Suprapubic skin (tissue), 4 donors: ENCODE data around the gene POM121L12. TPM values are rescaled to one million over a fixed set of nuclear protein-coding genes. Genes with fewer than 3 reads are reported as not detected.

Source experiments
- DNase-seq, 2 donors: peaks; one replicate each; pipeline ENCODE4 v3.0.0-alpha.2; 2019; ENCODE audit warnings: low spot score in 2 of 2
- H3K27ac ChIP-seq: fragments of 200-600 bp; sonication (generic); one replicate; pipeline ENCODE4 v1.5.1; 2019
- H3K27me3 ChIP-seq: fragments of 200-600 bp; sonication (generic); one replicate; pipeline ENCODE4 v1.5.1; 2019
- H3K36me3 ChIP-seq: fragments of 200-600 bp; sonication (generic); one replicate; pipeline ENCODE4 v1.5.1; 2019
- H3K4me1 ChIP-seq: fragments of 200-600 bp; sonication (generic); one replicate; pipeline ENCODE4 v1.5.1; 2019
- H3K4me3 ChIP-seq: fragments of 200-600 bp; sonication (generic); one replicate; pipeline ENCODE4 v1.5.1; 2019; ENCODE audit warnings: mild to moderate bottlenecking
- H3K9me3 ChIP-seq: fragments of 200-600 bp; sonication (generic); one replicate; pipeline ENCODE4 v1.5.1; 2019
- EP300 ChIP-seq: sonication (generic); formaldehyde crosslinking; IDR thresholded peaks from one replicate; pipeline ENCODE4 v1.6.1; 2017; ENCODE audit warnings: antibody characterized with exemption
- POLR2A ChIP-seq, 2 donors: fragments of 450-650 bp; IDR thresholded peaks; one replicate each; pipeline ENCODE4 v1.6.1; 2017; ENCODE audit warnings: antibody characterized with exemption in 2 of 2, mild to moderate bottlenecking in 2 of 2, moderate library complexity in 2 of 2
- POLR2AphosphoS5 ChIP-seq, 3 donors: sonication (generic); formaldehyde crosslinking; IDR thresholded peaks; one replicate each; pipeline ENCODE4 v1.6.1; 2017; ENCODE audit warnings: antibody characterized with exemption in 3 of 3
- WGBS: methylation state at CpG from one replicate; pipeline ENCODE4 v1.1.5; 2018; 5-methylcytosine and 5-hydroxymethylcytosine counted together
- total RNA-seq, 4 donors: library from RNA; depleted of rRNA; stranded (reverse); fragments of >200 nt; gene quantifications; one replicate each; pipeline ENCODE4 v1.1.0, GENCODE V29; 2016
- TF ChIP-seq, protein P1 (sequence below), 2 donors: fragments of 200-600 bp in 1 of 2; fragments of 450-650 bp in 1 of 2; sonication (generic) in 1 of 2; IDR thresholded peaks; one replicate each; pipeline ENCODE4 v1.5.1; 2016 to 2019; ENCODE audit warnings: antibody characterized with exemption in 2 of 2, mild to moderate bottlenecking in 1 of 2, moderate library complexity in 1 of 2

POM121L12 gene
- total RNA-seq, 4 donors from 2014 or later: not detected

DNA sequence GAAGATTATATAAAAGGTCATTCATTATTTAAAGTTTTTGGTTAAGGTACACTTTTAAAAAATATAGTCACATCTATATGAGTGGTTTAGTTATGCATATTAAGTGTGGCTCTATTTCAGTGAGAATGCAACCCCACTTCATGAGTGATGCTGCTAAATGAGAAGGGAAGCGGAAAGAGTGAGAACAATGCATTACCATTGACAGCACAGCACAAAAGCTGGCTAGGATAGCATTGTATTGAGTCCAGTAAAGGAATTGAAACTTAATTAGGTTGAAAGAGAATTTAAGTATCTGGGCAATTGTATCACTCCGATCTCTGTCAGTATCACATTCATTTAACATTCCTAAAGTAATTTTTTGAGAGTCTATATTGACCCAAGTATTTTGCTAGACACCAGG lies 13.2 kb downstream of the POM121L12 start:
- DNase-seq: no peak
- Histone ChIP-seq H3K36me3 (no peaks in the 10 kb centered on the region), H3K4me3 (no peak overlapping the region), H3K27ac (no peak overlapping the region), H3K4me1 (no peaks in the 10 kb centered on the region), H3K27me3 (no peaks in the 10 kb centered on the region), H3K9me3 (no peaks in the 10 kb centered on the region)
- TF ChIP-seq EP300: no peak
- 84% methylated on average over 2 of the region's 2 CpGs for WGBS

DNA sequence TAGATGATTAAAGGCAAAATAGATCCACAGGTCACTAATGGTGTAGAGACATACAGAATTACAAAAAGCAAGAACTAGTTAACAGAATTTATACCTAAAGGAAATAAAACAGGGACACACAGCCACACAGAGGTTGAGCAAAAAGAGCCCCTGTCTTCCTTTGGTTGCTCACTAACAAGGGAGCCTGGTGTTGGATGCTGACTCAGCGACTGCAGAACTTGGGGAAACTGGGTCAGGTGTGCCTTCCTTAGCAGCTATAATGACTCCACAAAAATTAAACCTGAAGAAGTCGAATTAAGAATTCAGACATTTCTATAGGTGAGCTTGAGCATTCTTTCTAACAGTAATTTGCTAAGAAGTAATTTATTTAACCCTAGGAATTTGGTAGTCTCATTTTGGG lies 15.0 kb downstream of the POM121L12 start:
- Histone ChIP-seq H3K27me3 (no peaks in the 10 kb centered on the region), H3K9me3 (no peaks in the 10 kb centered on the region), H3K4me3 (no peak overlapping the region), H3K4me1 (no peaks in the 10 kb centered on the region), H3K27ac (no peak overlapping the region), H3K36me3 (no peaks in the 10 kb centered on the region)
- WGBS: 79% methylated on average over 2 of the region's 2 CpGs
- DNase-seq: no peak
- TF ChIP-seq POLR2A (IDR thresholded peaks at IDR 0.05): no peak
- no peak for TF ChIP-seq POLR2AphosphoS5 (IDR thresholded peaks at IDR 0.05)
- TF ChIP-seq EP300: no peak
- TF ChIP-seq, protein P1, sequence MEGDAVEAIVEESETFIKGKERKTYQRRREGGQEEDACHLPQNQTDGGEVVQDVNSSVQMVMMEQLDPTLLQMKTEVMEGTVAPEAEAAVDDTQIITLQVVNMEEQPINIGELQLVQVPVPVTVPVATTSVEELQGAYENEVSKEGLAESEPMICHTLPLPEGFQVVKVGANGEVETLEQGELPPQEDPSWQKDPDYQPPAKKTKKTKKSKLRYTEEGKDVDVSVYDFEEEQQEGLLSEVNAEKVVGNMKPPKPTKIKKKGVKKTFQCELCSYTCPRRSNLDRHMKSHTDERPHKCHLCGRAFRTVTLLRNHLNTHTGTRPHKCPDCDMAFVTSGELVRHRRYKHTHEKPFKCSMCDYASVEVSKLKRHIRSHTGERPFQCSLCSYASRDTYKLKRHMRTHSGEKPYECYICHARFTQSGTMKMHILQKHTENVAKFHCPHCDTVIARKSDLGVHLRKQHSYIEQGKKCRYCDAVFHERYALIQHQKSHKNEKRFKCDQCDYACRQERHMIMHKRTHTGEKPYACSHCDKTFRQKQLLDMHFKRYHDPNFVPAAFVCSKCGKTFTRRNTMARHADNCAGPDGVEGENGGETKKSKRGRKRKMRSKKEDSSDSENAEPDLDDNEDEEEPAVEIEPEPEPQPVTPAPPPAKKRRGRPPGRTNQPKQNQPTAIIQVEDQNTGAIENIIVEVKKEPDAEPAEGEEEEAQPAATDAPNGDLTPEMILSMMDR (IDR thresholded peaks at IDR 0.05): no peak

DNA sequence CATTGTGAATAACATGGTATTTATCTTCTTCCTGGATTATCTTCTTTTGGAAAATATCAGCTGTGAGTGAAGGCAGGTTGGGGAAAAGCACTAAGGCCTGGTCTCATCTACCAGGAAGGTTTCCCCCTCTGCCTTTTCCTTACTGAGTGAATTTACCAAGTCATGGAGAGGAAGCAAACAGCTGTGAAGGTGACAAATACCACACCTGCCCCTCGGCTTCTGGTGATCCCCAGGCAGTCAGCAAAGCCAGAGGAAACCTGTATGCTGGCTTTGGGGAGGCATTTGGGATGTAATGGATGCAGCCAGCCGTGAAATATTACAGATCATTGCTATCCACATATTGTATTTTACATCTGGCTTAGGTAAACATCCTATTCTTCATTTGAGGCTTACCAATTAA lies 24.2 kb downstream of the POM121L12 start:
- H3K4me3 ChIP-seq: no peak overlapping the region
- H3K27ac ChIP-seq: no peak overlapping the region
- no peaks in the 10 kb centered on the region for H3K4me1 ChIP-seq
- WGBS: 44% methylated on average over 2 of the region's 2 CpGs
- no peak for DNase-seq
- H3K9me3 ChIP-seq: no peaks in the 10 kb centered on the region
- no peak for TF ChIP-seq EP300
- TF ChIP-seq POLR2AphosphoS5 (IDR thresholded peaks at IDR 0.05): no peak
- TF ChIP-seq, protein P1 (IDR thresholded peaks at IDR 0.05): no peak
- no peak for TF ChIP-seq POLR2A (IDR thresholded peaks at IDR 0.05)
- no peaks in the 10 kb centered on the region for H3K36me3 ChIP-seq
- H3K27me3 ChIP-seq: no peaks in the 10 kb centered on the region

DNA sequence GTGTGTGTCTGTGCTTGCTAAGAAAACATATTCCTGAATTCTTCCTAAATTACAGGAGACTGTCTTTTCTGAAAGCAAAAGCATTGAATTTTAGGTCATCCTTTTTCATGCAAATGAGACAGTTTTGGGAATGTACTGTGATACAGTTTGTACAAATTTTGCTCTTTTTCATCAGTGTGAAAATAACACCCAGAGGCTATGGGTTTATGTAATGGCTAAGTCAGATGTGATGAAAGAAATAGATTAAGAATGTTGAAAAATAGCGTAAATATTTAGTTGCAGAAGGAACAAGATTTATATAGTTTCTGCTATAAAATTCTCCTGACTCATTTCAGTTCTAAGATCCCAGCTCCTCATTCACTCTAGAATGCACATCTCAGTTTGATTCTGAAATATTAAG lies 24.6 kb downstream of the POM121L12 start:
- TF ChIP-seq POLR2AphosphoS5 (IDR thresholded peaks at IDR 0.05) (no peak), POLR2A (IDR thresholded peaks at IDR 0.05) (no peak), EP300 (no peak)
- TF ChIP-seq, protein P1 (IDR thresholded peaks at IDR 0.05): no peak
- Histone ChIP-seq H3K4me1 (no peaks in the 10 kb centered on the region), H3K27ac (no peak overlapping the region), H3K9me3 (no peaks in the 10 kb centered on the region), H3K36me3 (no peaks in the 10 kb centered on the region), H3K4me3 (no peak overlapping the region), H3K27me3 (no peaks in the 10 kb centered on the region)
- 71% methylated on average over 1 of the region's 1 CpG for WGBS
- DNase-seq: no peak

DNA sequence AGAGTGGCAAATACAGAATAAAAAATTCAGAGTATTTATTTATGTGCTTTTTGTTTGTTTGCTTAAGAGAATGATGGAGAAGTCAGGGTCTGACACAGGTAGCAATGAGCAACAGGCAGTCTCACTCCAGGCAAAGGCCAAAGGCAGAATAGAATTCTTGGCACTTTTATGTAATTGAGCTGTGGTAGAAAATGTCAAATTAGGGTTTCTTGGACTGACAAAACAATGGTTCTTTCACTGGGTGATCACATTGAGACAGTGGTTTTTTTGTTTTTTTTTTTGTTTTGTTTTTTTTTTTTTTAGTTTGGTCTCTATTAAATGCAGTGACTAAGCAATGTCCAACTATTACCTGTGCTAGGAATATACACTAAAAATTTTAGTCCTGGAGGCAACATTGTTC lies 27.4 kb downstream of the POM121L12 start:
- Histone ChIP-seq H3K4me1 (no peaks in the 10 kb centered on the region), H3K27ac (no peak overlapping the region), H3K4me3 (no peak overlapping the region), H3K9me3 (no peaks in the 10 kb centered on the region), H3K36me3 (no peaks in the 10 kb centered on the region), H3K27me3 (no peaks in the 10 kb centered on the region)
- no peak for DNase-seq
- no peak for TF ChIP-seq POLR2AphosphoS5 (IDR thresholded peaks at IDR 0.05)
- no peak for TF ChIP-seq EP300
- no peak for TF ChIP-seq POLR2A (IDR thresholded peaks at IDR 0.05)
- TF ChIP-seq, protein P1 (IDR thresholded peaks at IDR 0.05): no peak

DNA sequence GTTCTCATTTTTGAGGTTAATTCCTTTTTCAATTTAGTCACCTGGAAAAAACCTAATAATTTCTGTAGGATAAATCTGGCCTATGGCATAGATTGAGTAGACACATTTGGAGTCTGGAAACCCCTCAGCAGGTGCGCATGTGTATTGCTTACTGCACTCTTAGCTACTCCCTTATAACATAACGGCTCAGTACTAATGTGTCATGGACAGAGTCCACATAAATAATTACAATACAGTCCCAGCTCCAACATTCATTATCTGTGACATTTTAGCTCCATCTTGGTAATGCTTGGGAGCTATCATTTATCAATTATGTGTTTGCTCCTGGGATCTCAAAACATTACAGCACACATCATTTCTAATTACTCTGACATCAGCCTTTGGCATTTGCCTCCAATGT lies 33.2 kb downstream of the POM121L12 start:
- no peaks in the 10 kb centered on the region for H3K4me1 ChIP-seq
- no peaks in the 10 kb centered on the region for H3K9me3 ChIP-seq
- H3K27ac ChIP-seq: no peak overlapping the region
- H3K27me3 ChIP-seq: no peaks in the 10 kb centered on the region
- 84% methylated on average over 2 of the region's 2 CpGs for WGBS
- no peaks in the 10 kb centered on the region for H3K36me3 ChIP-seq
- no peak overlapping the region for H3K4me3 ChIP-seq
- TF ChIP-seq EP300 (no peak), POLR2AphosphoS5 (IDR thresholded peaks at IDR 0.05) (no peak), POLR2A (IDR thresholded peaks at IDR 0.05) (no peak)
- TF ChIP-seq, protein P1 (IDR thresholded peaks at IDR 0.05): no peak
- DNase-seq: no peak
